GM20431 (cell line): Measurements from ENCODE around the gene PCSK5.

Experiments used
- in situ Hi-C: fragments of 300-500 bp; cut with MseI, MboI; formaldehyde crosslinking; loops from one replicate; pipeline ENCODE4 v1.15.0; 2020; ENCODE audit warnings: low sequenced_read_pairs; ENCODE audit not compliant: unreplicated experiment

The PCSK5 gene

GRCh38 chr9:76162086-76162730 is 271.7 kb downstream of the PCSK5 start:
- in situ Hi-C loops = no loop called here

DNA sequence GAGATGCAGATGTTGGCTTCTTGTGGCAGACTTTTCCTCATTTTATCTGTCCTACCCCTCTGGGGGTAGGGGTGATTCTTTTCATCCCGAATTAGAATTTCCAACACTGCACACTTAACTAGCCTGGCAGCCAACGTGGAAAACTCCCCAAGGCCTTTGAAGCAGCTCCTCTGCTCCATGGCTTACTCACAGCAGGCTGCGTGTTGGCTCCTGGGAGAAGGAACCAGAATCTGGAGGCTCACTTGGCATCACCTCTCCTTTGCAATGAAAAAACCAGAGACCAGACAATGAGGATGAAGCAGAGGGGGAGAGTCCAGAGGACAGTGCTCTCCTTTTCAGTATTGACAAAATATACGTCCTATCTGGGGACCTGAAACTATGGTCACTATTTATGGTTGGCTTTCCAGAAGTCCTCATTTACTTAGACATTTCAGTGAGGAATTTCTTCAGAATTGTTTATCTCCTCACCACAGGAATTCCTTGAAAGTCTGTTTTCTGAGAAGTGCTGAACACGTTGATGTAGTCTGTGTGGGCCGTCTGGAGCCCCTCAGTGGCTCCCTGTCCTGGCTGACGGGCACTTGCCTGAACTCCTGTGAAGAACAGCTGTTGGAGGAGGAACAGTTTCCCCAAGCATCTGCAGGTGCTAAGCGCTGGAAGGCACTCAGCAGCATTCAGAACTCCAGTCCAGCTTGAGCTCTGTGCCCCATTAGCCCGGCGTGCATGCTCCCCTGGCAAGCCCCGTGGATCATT is 272.5 kb downstream of the PCSK5 start:
- in situ Hi-C loops = no loop called here

GRCh38 chr9:76166526-76166925 is 276.1 kb downstream of the PCSK5 start:
- in situ Hi-C loops = no loop called here

- in situ Hi-C loops = no loop called here
These were observed 285.7 kb downstream of the PCSK5 start for GRCh38 chr9:76176171-76176570.

DNA sequence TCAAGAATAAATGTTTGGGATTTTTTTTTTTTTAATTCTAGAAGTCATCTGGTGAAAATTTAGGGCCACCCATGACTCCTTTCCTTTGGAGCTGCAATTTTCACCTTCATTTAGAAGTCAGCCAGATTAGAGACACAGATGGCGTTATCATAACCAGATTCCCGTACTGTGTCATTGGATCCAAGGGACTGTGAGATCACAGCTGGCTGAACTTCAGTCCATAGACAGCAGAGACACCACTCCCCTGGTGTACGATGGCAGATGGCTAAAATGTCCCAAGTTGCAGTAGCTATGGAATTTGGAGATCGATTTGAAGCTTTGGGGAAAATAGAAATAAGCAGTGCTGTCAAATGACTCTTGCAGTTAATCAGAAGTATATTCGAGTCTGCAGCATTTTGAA is 287.5 kb downstream of the PCSK5 start:
- in situ Hi-C loops = no loop called here

DNA sequence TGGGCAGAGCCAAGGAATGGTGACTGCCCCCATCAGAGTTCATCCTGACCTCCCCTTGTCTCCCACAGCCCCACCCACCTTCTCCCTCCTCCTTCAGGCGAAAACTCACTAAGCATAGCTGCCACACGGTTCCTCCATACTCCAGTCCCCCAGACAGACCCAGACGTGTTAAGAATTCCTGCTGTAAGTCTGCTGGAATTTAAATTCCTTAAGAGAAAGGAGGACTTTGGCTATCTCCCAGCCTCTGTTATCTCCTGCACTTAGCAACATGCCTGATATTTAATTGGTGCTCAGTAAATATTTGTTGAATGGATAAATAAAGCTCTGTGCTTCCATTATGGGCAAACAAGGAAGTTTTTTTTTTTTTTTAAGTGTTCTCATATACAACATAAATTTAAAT is 290.1 kb downstream of the PCSK5 start:
- in situ Hi-C loops = no loop called here

DNA sequence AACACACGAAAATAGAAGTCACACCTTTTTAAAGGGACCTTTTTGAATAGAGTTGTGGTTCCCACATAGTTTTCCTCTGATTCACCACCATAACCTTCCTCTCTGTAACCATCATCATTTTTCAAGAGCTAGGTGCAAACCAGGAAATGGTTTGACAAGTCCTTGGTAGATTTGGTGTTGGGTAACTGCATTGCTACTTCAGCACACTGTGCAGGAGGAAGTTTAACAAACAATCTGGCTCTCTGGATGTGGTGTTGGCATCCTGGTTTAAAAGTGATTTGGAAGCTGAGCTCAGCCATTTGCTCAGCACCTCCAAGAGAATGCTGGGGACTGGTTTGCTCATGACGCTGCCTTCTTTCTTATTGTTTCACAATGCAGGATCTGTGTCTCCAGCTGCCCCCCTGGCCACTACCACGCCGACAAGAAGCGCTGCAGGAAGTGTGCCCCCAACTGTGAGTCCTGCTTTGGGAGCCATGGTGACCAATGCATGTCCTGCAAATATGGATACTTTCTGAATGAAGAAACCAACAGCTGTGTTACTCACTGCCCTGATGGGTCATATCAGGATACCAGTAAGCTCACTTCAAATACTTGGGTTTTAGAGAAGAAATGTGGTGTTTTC is 290.7 kb downstream of the PCSK5 start:
- in situ Hi-C loops = no loop called here

GRCh38 chr9:76181781-76182180 is 291.3 kb downstream of the PCSK5 start:
- in situ Hi-C loops = no loop called here

DNA sequence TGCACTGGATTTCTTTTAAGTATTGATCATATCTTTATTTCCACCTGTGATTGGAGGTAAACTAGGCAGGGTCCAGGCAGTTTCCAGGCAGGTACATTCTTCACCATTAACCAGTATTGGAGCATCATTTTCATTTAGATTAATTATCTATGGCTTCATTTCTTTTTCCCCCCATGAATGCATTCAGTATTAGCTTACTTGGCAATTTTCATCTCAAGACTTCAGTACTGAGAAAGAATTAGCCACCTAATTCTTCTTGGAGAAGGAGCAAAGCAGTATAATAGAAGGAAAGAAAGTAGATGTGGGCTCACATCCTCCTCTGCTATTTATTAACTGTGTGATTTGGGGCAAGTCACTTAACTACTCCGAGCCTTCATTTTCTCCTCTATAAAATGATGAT is 295.0 kb downstream of the PCSK5 start:
- in situ Hi-C loops = no loop called here

DNA sequence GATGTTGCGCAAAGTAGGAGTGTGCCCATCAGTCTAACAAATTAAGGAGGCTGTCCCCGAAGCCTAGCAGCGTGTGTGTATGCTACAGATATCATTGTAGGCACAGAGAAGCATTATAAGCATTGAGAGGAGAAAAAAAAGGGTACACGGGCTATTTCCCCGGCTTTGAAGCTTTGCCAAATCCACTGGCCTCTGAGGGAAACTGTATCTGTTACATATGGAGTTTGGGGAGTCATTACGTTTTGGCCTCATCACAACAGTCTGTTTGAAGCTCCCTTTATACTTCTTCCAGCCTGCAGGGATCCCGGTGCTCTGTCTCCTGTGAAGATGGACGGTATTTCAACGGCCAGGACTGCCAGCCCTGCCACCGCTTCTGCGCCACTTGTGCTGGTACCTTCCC is 297.8 kb downstream of the PCSK5 start:
- in situ Hi-C loops = no loop called here

DNA sequence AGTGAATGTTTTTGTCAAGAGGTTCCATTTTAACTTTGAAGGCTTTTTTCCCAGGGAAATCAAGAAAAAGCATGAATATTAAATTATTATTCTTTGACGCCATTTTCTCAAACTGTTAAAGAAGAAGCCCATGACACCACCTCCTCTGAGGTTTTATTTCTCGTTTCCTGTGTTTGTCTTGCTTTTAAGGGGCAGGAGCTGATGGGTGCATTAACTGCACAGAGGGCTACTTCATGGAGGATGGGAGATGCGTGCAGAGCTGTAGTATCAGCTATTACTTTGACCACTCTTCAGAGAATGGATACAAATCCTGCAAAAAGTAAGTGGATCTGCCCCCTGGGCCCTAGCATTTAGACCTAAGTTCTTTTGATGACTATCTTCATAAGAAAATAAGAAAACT is 298.4 kb downstream of the PCSK5 start:
- in situ Hi-C loops = no loop called here

DNA sequence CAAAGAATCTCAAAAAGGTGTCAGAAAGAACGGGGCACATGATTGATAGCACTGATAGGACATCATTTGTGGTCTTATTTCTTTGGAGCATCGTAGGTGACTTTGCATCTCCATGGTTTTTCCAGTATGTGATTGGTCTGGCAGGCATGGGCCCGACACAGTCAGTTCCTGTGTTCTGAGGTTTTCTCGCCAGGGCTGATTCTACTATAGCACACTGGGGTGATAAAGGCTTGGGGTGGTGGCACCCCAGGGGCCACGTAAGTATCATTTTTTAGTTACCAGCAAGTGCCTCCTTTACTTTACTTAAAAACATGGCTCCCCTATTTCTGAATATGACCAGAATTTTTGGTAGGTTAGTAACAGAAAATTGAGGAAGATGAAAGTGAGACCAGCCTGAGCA is 301.0 kb downstream of the PCSK5 start:
- in situ Hi-C loops = no loop called here

- in situ Hi-C loops = no loop called here
These were observed 301.5 kb downstream of the PCSK5 start for GRCh38 chr9:76192013-76192412.

- in situ Hi-C loops = no loop called here
These were observed 304.4 kb downstream of the PCSK5 start for GRCh38 chr9:76194896-76195295.

DNA sequence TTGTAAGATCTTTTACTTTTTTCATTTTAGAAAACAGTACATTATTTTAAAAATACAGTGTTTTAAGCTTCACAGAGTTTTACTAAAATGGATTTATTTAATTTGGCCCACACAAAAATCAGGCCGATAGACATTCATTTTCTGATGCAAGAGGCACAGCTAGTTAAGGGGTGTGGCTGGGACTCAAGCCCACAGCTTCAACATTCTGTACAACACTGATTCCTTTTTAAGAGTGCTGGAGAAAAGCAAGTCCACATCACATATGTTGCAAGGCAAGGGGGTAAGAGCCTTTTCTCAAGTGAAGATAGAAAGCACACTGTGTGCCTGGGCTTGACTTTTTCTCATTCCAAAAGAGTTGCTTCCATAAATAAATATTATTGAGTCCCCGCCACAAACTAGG is 307.9 kb downstream of the PCSK5 start:
- in situ Hi-C loops = no loop called here

GRCh38 chr9:76200315-76200714 is 309.8 kb downstream of the PCSK5 start:
- in situ Hi-C loops = no loop called here

DNA sequence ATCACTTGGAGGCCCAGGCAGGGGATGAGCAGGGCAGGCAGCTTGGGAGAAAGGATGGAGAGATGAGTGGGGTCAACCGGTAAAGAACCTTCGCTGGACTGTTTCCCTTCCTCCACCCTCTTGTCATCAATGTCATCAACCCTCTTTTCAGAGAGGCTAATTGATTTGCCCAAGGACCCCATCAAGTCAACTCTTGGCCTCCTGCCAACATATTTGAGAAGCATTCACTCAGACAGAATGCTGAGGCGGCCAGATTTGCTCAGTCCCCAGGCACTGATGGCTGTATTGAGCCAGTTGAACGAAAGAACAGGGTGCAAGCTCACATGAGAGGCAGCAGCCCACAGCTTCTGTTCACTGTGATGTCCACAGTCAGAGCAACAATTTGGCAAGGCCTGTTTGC is 310.3 kb downstream of the PCSK5 start:
- in situ Hi-C loops = no loop called here

- in situ Hi-C loops = no loop called here
These were observed 312.9 kb downstream of the PCSK5 start for GRCh38 chr9:76203373-76203772.

- in situ Hi-C loops = no loop called here
These were observed 316.3 kb downstream of the PCSK5 start for GRCh38 chr9:76206821-76207220.

GRCh38 chr9:76213751-76214150 is 323.3 kb downstream of the PCSK5 start:
- in situ Hi-C loops = no loop called here

- in situ Hi-C loops = no loop called here
These were observed 324.6 kb downstream of the PCSK5 start for GRCh38 chr9:76215066-76215465.
